ENCODE results near the gene LGR5. TPM values are rescaled to one million over a fixed set of nuclear protein-coding genes. Genes with fewer than 3 reads are reported as not detected.
"Not testable (repeated sequence)": the region's sequence is repeated elsewhere in the genome, so short reads cannot be mapped to it uniquely, and the experiment has no call there.

Gene LGR5
- total RNA-seq, 4 donors from 2014 or later = under 0.01 to 34.5 (median 0.43) TPM

GRCh38 chr12:71478270-71478669, 38.7 kb downstream of the LGR5 start:
- DNase-seq = no peak
- H3K4me1 ChIP-seq = no peaks in the 10 kb centered on the region
- TF ChIP-seq POLR2A (IDR thresholded peaks at IDR 0.05) (no peak), CTCF (IDR thresholded peaks at IDR 0.05) (no peak)
- no peak overlapping the region for H3K27ac ChIP-seq
- intact Hi-C loops (cut with DNase I; ENCODE audit: low total_unique reads) = no loop called here
- H3K36me3 ChIP-seq = no peaks in the 10 kb centered on the region
- no peaks in the 10 kb centered on the region for H3K27me3 ChIP-seq
- no peaks in the 10 kb centered on the region for H3K9me3 ChIP-seq
- no peak overlapping the region for H3K4me3 ChIP-seq

- no peak for TF ChIP-seq CTCF (IDR thresholded peaks at IDR 0.05)
- no peak for TF ChIP-seq POLR2A (IDR thresholded peaks at IDR 0.05)
- no peak for DNase-seq
- Histone ChIP-seq H3K4me1 (no peaks in the 10 kb centered on the region), H3K27ac (no peak overlapping the region), H3K36me3 (no peaks in the 10 kb centered on the region), H3K27me3 (no peaks in the 10 kb centered on the region), H3K4me3 (no peak overlapping the region), H3K9me3 (no peaks in the 10 kb centered on the region)
- intact Hi-C loops (cut with DNase I; ENCODE audit: low total_unique reads) = no loop called here
Observed at GRCh38 chr12:71484272-71484905, 44.8 kb downstream of the LGR5 start.

GRCh38 chr12:71490844-71491243, 51.2 kb downstream of the LGR5 start:
- H3K9me3 ChIP-seq; H3K36me3 ChIP-seq; H3K27me3 ChIP-seq; H3K4me3 ChIP-seq; H3K27ac ChIP-seq; intact Hi-C loops (cut with DNase I; ENCODE audit: low total_unique reads); DNase-seq; H3K4me1 ChIP-seq: not testable (repeated sequence)

GRCh38 chr12:71492604-71493003, 53.0 kb downstream of the LGR5 start:
- DNase-seq = no peak
- Histone ChIP-seq H3K4me3 (no peak overlapping the region), H3K27ac (no peak overlapping the region), H3K27me3 (no peaks in the 10 kb centered on the region), H3K4me1 (no peaks in the 10 kb centered on the region), H3K36me3 (no peaks in the 10 kb centered on the region), H3K9me3 (no peaks in the 10 kb centered on the region)
- intact Hi-C loops (cut with DNase I; ENCODE audit: low total_unique reads) = no loop called here
- TF ChIP-seq POLR2A (IDR thresholded peaks at IDR 0.05) (no peak), CTCF (IDR thresholded peaks at IDR 0.05) (no peak)

GRCh38 chr12:71499834-71500233, 60.2 kb downstream of the LGR5 start:
- H3K27ac ChIP-seq = no peak overlapping the region
- no peaks in the 10 kb centered on the region for H3K9me3 ChIP-seq
- no peak for DNase-seq
- H3K27me3 ChIP-seq = no peaks in the 10 kb centered on the region
- TF ChIP-seq POLR2A (IDR thresholded peaks at IDR 0.05) = no peak
- no peaks in the 10 kb centered on the region for H3K36me3 ChIP-seq
- H3K4me1 ChIP-seq = no peaks in the 10 kb centered on the region
- intact Hi-C loops (cut with DNase I; ENCODE audit: low total_unique reads) = no loop called here
- H3K4me3 ChIP-seq = no peak overlapping the region

GRCh38 chr12:71503579-71504391, 64.2 kb downstream of the LGR5 start:
- Histone ChIP-seq H3K36me3 (no peaks in the 10 kb centered on the region), H3K9me3 (no peaks in the 10 kb centered on the region), H3K27ac (no peak overlapping the region), H3K27me3 (no peaks in the 10 kb centered on the region), H3K4me3 (no peak overlapping the region), H3K4me1 (no peaks in the 10 kb centered on the region)
- no peak for DNase-seq
- TF ChIP-seq POLR2A (IDR thresholded peaks at IDR 0.05) (no peak), CTCF (IDR thresholded peaks at IDR 0.05) (no peak)
- intact Hi-C loops (cut with DNase I; ENCODE audit: low total_unique reads) = no loop called here

Measured in uterus (tissue), 4 donors.